K562 (cell line): ENCODE results near the gene KCNAB1.

ENCODE experiments used
- CEBPG ChIP-seq, 3 experiments: fragments of 200-800 bp in 1 of 3; sonication (Bioruptor generic) in 1 of 3; sonication (generic) in 1 of 3; formaldehyde crosslinking in 1 of 3; IDR thresholded peaks in 2 of 3; conservative IDR thresholded peaks in 1 of 3; 2 replicates each; pipeline versions ENCODE4 v1.6.1 to v1.8.0; 2016 to 2022; ENCODE audit warnings: missing compliant biosample characterization in 2 of 3, missing genetic modification characterization in 2 of 3, mild to moderate bottlenecking in 1 of 3, missing genetic modification reagents in 1 of 3
- GABPA ChIP-seq: fragments of 200-800 bp; sonication (Bioruptor generic); conservative IDR thresholded peaks from 2 replicates; pipeline ENCODE4 v1.6.1; 2016; ENCODE audit warnings: low read depth, missing genetic modification characterization, missing compliant biosample characterization
- KDM1A ChIP-seq, 2 experiments: fragments of 450-650 bp; IDR thresholded peaks; 2 replicates each; pipeline ENCODE4 v1.6.1; 2016; ENCODE audit warnings: mild to moderate bottlenecking in 2 of 2
- MEF2A ChIP-seq: IDR thresholded peaks from 2 replicates; pipeline ENCODE4 v1.6.1; 2011; ENCODE audit warnings: low read depth, mild to moderate bottlenecking, low read length, moderate library complexity; ENCODE audit not compliant: control insufficient read depth
- PHB ChIP-seq: fragments of 250-450 bp; sonication (Bioruptor Pico); IDR thresholded peaks from 2 replicates; pipeline ENCODE4 v1.5.0; 2021
- RAD21 ChIP-seq, 2 experiments: fragments of 250-450 bp in 1 of 2; fragments of 450-650 bp in 1 of 2; sonication (Bioruptor Pico) in 1 of 2; formaldehyde crosslinking in 1 of 2; IDR thresholded peaks in 1 of 2; conservative IDR thresholded peaks in 1 of 2; 2 replicates each; pipeline versions ENCODE4 v1.4.0 to v1.8.0; 2020 to 2022; ENCODE audit warnings: mild to moderate bottlenecking in 2 of 2, moderate library complexity in 1 of 2
- SREBF2 ChIP-seq: sonication (generic); formaldehyde crosslinking; IDR thresholded peaks from 2 replicates; pipeline ENCODE4 v1.4.0; 2020; ENCODE audit warnings: mild to moderate bottlenecking, missing genetic modification reagents
- TARDBP ChIP-seq: fragments of 450-650 bp; IDR thresholded peaks from 2 replicates; pipeline ENCODE4 v1.6.1; 2016
- TBP ChIP-seq: optimal IDR thresholded peaks from 2 replicates; pipeline ENCODE3; 2011; ENCODE audit warnings: low read depth, low read length, improper control_type of control experiment
- TEAD4 ChIP-seq, 2 experiments: sonication (generic) in 1 of 2; formaldehyde crosslinking in 1 of 2; IDR thresholded peaks; 2 replicates each; pipeline versions ENCODE4 v1.6.1 to v1.8.0; 2012 to 2022; ENCODE audit warnings: borderline replicate concordance in 1 of 2, inconsistent platforms in 1 of 2, low read length in 1 of 2, mild to moderate bottlenecking in 1 of 2, missing genetic modification reagents in 1 of 2
- THRAP3 ChIP-seq: fragments of 450-650 bp; IDR thresholded peaks from 2 replicates; pipeline ENCODE4 v1.6.1; 2016; ENCODE audit warnings: mild to moderate bottlenecking, inconsistent platforms, borderline replicate concordance
- TF ChIP-seq, protein P1 (sequence below), 3 experiments: IDR thresholded peaks in 2 of 3; conservative IDR thresholded peaks in 1 of 3; 2 replicates each; pipeline ENCODE4 v1.5.1; 2011 to 2012; ENCODE audit warnings: low read length in 3 of 3, mild to moderate bottlenecking in 3 of 3, control low read depth in 2 of 3, improper control_type of control experiment in 1 of 3, inconsistent platforms in 1 of 3, low read depth in 1 of 3, mixed read lengths in 1 of 3, moderate library complexity in 1 of 3; ENCODE audit not compliant: insufficient read depth in 2 of 3
- TF ChIP-seq, protein P2 (sequence below), 2 experiments: fragments of 450-650 bp in 1 of 2; sonication (generic) in 1 of 2; formaldehyde crosslinking; conservative IDR thresholded peaks; 2 replicates each; pipeline versions ENCODE4 v1.4.0 to v1.8.1; 2020 to 2022; ENCODE audit warnings: mild to moderate bottlenecking in 1 of 2, missing genetic modification reagents in 1 of 2

DNA sequence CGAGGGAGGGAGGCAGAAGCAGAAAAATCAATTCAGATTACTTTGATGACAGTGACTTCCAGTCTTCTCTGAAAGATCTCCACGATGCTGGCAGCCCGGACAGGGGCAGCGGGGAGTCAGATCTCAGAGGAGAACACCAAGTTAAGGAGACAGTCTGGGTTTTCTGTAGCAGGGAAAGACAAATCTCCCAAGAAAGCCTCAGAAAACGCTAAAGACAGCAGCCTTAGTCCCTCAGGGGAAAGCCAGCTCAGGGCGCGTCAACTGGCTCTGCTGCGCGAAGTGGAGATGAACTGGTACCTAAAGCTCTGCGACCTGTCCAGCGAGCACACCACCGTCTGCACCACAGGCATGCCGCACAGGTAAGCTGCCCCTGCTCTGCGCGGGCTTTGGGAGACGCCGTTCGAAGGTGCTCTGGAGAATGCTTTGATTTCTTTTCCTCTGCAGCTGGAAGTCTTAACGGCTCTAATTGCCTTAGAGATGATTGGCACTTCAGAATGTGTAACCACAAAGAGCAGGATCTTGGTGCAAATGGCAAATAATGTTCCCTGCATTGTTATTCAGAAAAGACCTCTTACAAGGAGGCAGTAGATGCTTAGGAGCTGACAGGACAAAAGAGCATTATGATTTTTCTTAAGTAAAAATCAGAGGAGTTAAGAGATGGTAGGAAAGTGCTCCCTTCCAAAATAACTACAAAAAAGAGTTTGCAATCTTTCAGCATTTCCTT lies at the start of gene KCNAB1:
- TF ChIP-seq, protein P1, sequence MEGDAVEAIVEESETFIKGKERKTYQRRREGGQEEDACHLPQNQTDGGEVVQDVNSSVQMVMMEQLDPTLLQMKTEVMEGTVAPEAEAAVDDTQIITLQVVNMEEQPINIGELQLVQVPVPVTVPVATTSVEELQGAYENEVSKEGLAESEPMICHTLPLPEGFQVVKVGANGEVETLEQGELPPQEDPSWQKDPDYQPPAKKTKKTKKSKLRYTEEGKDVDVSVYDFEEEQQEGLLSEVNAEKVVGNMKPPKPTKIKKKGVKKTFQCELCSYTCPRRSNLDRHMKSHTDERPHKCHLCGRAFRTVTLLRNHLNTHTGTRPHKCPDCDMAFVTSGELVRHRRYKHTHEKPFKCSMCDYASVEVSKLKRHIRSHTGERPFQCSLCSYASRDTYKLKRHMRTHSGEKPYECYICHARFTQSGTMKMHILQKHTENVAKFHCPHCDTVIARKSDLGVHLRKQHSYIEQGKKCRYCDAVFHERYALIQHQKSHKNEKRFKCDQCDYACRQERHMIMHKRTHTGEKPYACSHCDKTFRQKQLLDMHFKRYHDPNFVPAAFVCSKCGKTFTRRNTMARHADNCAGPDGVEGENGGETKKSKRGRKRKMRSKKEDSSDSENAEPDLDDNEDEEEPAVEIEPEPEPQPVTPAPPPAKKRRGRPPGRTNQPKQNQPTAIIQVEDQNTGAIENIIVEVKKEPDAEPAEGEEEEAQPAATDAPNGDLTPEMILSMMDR (IDR thresholded peaks at IDR 0.05 in 2 of 3, conservative IDR thresholded peaks at IDR 0.05 in 1 of 3; ENCODE audit: insufficient read depth in 2 of 3, low read depth in 1 of 3, low read length in 3 of 3) = no peak
- TF ChIP-seq CEBPG (CRISPR knock-in tag; IDR thresholded peaks at IDR 0.05) = no peak
- TF ChIP-seq CEBPG (tag; conservative IDR thresholded peaks at IDR 0.05 in 1 of 2, IDR thresholded peaks at IDR 0.05 in 1 of 2) = no peak
- TF ChIP-seq SREBF2 (CRISPR knock-in tag) = no peak
- no peak for TF ChIP-seq GABPA
- TF ChIP-seq TEAD4 (IDR thresholded peaks at IDR 0.05; ENCODE audit: low read length) = no peak
- TF ChIP-seq TEAD4 (CRISPR knock-in tag; IDR thresholded peaks at IDR 0.05; ENCODE audit: borderline replicate concordance) = no peak
- no peak for TF ChIP-seq RAD21 (CRISPR knock-in tag; conservative IDR thresholded peaks at IDR 0.05 in 1 of 2, IDR thresholded peaks at IDR 0.05 in 1 of 2)
- no peak for TF ChIP-seq KDM1A (IDR thresholded peaks at IDR 0.05)
- TF ChIP-seq THRAP3 = no peak
- no peak for TF ChIP-seq TBP
- TF ChIP-seq PHB (CRISPR knock-in tag) = no peak
- no peak for TF ChIP-seq TARDBP
- TF ChIP-seq, protein P2, sequence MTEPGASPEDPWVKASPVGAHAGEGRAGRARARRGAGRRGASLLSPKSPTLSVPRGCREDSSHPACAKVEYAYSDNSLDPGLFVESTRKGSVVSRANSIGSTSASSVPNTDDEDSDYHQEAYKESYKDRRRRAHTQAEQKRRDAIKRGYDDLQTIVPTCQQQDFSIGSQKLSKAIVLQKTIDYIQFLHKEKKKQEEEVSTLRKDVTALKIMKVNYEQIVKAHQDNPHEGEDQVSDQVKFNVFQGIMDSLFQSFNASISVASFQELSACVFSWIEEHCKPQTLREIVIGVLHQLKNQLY (CRISPR knock-in tag; conservative IDR thresholded peaks at IDR 0.05) = no peak
- TF ChIP-seq MEF2A = no peak
